HG02678 (cell line): ENCODE results near the gene CFAP73.
A peak's percentile ranks its signal among the peaks of the same experiment; 100 is the strongest.
"Not testable (repeated sequence)": the region's sequence is repeated elsewhere in the genome, so short reads cannot be mapped to it uniquely, and the experiment has no call there.

ENCODE experiments used
- ATAC-seq: cut with Tn5 transposase; IDR thresholded peaks from one replicate; pipeline ENCODE4 v1.9.1; 2021; ENCODE audit warnings: mild to moderate bottlenecking, moderate library complexity; ENCODE audit not compliant: unreplicated experiment

Gene CFAP73

GRCh38 chr12:113186033-113186365 is 36.5 kb downstream of the CFAP73 start:
- ATAC-seq: no peak

DNA sequence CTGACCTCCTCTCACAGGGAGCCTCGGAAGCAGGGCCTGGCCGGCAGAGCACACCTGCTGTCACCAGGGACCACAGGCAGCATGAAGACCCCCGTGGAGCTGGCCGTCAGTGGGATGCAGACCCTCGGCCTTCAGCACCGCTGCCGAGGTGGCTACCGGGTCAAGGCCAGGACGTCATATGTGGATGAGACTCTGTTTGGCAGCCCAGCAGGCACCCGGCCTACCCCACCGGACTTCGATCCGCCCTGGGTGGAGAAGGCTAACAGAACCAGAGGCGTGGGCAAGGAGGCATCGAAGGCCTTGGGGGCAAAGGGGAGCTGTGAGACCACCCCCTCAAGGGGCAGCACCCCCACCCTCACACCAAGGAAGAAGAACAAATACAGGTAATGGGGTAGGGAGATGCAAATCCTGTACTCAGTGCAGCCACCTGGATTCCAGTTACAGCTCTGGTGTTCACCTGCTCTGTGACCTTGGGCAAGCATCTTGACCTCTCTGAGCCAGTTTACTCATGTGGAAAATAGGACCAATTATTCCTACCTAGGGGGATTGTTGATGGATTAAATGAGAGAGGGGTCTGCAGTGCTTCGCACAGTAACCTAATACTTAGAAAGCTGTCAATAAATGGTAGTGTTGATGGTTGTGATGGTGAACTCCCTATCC is 37.3 kb downstream of the CFAP73 start:
- no peak for ATAC-seq

- no peak for ATAC-seq
Observed at GRCh38 chr12:113189361-113189760, 39.8 kb downstream of the CFAP73 start.

DNA sequence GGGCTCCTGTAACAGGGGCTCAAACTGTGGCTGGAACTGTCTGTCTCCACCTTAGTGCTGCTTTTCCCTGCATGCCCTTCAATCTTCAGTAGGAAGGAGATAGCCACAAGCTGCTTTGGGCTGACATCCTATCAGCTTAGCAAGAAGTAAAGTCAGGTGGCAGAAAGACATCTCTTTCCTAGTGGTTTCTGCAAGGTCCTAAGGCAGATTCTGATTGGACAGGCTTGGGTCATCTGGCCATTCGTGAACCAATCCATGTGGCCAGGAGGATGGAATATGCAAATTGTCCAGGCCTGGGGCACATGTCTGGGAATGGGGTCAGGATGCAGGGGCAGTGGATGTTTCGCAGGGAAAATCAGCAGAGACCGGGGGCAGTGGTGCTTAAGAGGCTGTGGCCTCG is 41.2 kb downstream of the CFAP73 start:
- ATAC-seq: no peak

- ATAC-seq: no peak
Observed at GRCh38 chr12:113191227-113191626, 41.7 kb downstream of the CFAP73 start.

GRCh38 chr12:113194971-113195391 is 45.5 kb downstream of the CFAP73 start:
- no peak for ATAC-seq

DNA sequence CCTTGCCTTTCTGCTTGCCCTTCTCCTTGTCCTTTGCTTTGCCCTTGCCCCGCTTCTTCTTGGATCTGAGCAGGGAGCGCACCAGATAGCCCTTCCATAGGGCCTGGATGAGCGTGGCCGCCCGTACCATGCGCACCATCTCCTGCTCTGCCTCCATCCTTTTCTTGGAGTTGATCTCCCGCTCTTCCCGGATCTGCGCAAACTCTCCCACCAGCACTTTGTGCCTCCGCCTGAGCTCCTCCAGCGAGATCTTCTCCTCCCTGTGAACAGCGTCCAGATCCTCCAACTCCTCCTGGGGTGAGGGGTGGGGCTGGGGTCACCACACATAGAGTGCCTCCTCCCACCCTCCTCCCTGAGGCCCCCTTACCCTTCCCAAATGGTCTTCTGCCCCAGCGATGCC is 46.1 kb downstream of the CFAP73 start:
- no peak for ATAC-seq

DNA sequence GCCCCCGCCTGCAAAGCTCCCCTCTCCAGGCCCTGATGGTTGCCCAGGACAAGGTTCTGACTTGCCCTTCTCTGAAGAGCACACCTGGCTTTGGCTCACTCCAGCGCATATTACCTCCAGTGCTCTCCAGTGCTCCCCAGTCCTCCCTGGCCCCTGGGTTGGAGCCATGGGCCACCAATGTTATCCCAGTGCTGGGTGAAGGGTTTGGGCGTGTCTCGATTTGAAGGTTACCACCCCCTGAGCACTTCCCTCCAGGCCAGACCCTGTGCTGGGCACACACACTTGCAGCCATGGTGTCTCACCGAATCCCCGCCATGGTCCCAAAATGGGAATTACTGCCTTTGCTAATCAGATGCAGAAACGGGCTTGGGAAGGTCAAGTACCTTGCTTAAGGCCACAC is 47.1 kb downstream of the CFAP73 start:
- ATAC-seq: no peak

GRCh38 chr12:113196990-113197389 is 47.5 kb downstream of the CFAP73 start:
- peak; percentile 84 for ATAC-seq

DNA sequence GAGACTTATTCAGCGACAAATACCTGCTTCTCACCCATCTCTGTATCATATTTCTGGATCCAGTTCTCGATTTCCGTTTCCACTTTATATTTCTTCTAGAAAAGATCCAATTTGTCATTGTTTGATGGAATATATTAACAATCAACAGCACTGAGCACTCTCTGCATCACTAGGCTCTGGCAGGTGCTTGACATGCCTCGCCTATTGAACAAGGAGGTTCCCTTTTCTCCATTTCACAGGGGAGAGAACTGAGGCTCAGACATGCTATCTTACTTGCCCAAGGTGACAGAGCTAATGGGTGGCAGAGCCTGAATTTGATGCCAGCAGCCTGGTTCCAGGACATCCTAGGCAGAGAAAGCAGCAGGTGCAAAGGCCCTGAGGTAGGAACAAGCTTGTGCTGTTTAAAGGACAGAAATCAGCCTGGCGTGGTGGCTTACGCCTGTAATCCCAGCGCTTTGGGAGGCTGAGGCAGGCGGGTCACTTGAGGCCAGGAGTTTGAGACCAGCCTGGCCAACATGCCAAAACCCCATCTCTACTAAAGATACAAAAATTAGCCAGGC is 48.1 kb downstream of the CFAP73 start:
- no peak for ATAC-seq

DNA sequence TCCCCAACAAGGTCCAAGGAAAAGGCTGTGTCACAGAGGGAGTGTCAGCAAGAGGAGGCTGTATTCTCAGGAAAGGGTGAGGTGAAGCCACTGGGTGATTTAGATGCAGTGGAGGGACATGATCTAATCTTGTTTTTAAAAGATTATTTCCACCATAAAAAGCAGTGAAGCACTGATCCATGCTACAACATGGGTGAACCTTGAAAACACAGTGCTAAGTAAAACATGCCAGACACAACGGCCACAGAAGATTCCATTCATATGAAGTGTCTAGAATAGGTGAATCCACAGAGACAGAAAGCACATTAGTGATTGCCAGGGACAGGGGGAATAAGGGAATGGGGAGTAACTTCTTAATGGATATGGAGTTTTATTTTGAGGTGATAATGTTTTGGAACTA is 48.8 kb downstream of the CFAP73 start:
- no peak for ATAC-seq

DNA sequence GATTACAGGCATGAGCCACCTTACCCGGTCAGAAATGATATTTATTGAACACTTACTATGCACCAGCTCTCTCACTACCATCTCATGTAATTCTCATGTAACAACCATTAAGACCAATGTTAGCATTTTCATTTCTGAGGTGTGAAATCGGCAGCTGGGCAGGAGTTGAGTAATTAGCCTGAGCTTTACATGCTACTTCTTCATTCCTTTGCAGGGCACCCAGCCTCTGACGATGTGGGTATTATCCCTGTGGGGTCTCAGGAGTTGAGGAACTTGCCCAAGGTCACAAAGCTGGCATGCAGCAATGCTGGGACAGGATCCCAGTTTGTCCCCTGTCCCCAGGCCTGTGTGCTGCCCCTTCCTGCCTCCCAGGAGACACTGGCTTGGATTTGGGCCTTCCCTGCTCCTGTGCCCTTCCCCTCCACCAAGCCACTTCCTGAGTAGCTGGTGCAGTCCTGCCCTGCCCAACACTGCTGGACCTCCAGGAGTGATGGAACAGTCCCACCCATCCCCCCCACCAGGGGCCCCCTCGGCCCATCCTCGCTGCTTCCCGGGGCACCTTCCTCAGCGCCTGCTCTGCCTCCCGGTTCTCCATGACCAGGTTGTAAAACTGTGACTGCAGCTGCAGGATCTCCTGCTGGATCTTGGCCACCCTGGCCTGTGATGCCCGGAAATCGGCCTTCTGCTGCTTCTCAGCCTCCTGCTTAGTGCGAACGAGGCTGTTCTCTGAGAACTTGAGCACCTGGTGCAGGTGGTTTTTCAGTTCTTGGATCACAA is 50.7 kb downstream of the CFAP73 start:
- ATAC-seq: no peak

- no peak for ATAC-seq
Observed at GRCh38 chr12:113201187-113202177, 52.0 kb downstream of the CFAP73 start.

GRCh38 chr12:113202300-113203075 is 53.0 kb downstream of the CFAP73 start:
- no peak for ATAC-seq

- ATAC-seq: no peak
Observed at GRCh38 chr12:113203852-113204760, 54.6 kb downstream of the CFAP73 start.

GRCh38 chr12:113204804-113205203 is 55.3 kb downstream of the CFAP73 start:
- ATAC-seq: no peak

DNA sequence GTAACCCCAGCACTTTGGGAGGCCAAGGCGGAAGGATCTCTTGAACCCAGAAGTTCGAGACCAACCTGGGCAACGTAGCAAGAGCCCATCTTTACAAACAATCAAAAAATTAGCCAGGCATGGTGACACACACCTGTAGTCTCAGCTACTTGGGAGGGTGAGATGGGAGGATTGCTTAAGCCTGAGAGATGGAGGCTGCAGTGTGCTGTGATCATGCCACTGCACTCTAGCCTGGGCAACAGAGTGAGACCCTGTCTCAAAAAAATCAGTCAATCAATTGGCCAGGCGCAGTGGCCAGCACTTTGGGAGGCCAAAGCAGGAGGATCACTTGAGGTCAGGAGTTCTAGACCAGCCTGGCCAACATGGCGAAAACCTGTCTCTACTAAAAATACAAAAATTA is 57.3 kb downstream of the CFAP73 start:
- ATAC-seq: not testable (repeated sequence)

GRCh38 chr12:113207613-113208040 is 58.1 kb downstream of the CFAP73 start:
- no peak for ATAC-seq
